WERI-Rb-1 (cell line): ENCODE measurements around the gene HGS.
"Not testable (repeated sequence)": the region's sequence is repeated elsewhere in the genome, so short reads cannot be mapped to it uniquely, and the experiment has no call there.

Experiments used
- DNase-seq: peaks from one replicate; pipeline ENCODE4 v3.0.0-alpha.2; 2020
- H3K27ac ChIP-seq: fragments of 250-450 bp; sonication (Bioruptor Pico); 2 replicates; pipeline ENCODE4 v1.5.1; 2020; ENCODE audit warnings: mild to moderate bottlenecking, moderate library complexity
- H3K27me3 ChIP-seq: fragments of 250-450 bp; sonication (Bioruptor Pico); 2 replicates; pipeline ENCODE4 v1.5.1; 2021; ENCODE audit warnings: mild to moderate bottlenecking, low read depth, moderate library complexity; ENCODE audit not compliant: insufficient read depth, severe bottlenecking
- H3K36me3 ChIP-seq: fragments of 250-450 bp; sonication (Bioruptor Pico); 2 replicates; pipeline ENCODE4 v1.5.1; 2020; ENCODE audit warnings: mild to moderate bottlenecking, moderate library complexity
- H3K4me3 ChIP-seq: 2 replicates; pipeline ENCODE4 v1.5.1; 2011; ENCODE audit warnings: low read depth, mild to moderate bottlenecking, control low read depth, low read length
- H3K9me3 ChIP-seq: fragments of 250-450 bp; sonication (Bioruptor Pico); 2 replicates; pipeline ENCODE4 v1.5.1; 2021; ENCODE audit warnings: mild to moderate bottlenecking, moderate library complexity; ENCODE audit not compliant: severe bottlenecking
- TF ChIP-seq, protein P1 (sequence below): IDR thresholded peaks from 2 replicates; pipeline ENCODE4 v1.5.1; 2011; ENCODE audit warnings: low read depth, mild to moderate bottlenecking, control low read depth, inconsistent platforms, low read length

The HGS gene

DNA sequence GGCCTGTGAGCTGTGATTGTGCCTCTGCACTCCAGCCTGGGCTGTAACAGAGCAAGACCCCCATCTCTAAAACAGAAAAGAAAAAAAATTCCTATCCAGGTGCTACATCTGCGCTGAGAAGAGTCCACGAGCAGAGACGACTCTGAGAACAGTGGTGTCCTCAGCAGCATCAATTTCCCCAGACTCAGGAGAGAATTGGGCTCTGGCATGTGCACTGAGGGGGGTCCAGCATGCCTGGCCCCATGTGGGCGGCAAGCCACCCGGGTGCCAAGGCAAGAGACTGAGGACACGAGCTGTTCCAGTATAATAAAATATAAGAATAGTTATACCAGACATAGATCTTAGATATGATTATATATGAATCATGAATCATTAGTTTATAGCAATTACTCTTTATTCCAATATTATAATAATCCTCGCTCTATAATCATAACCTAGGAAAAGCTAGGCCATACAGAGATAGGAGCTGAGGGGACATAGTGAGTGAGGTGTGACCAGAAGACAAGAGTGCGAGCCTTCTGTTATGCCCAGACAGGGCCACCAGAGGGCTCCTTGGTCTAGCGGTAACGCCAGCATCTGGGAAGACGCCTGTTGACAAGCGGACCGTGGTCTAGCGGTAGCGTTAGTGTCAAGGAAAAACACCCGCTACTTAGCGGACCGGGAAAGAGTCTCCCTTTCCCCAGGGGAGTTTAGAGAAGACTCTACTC, 8.1 kb upstream of the HGS start:
- DNase-seq = peak; percentile 66

GRCh38 chr17:81676906-81677305, 6.9 kb upstream of the HGS start:
- Histone ChIP-seq H3K9me3 (no peaks in the 10 kb centered on the region), H3K27ac (no peak overlapping the region), H3K4me3 (no peak overlapping the region), H3K36me3 (peaks cover 51% of the 10 kb centered on the region), H3K27me3 (no peaks in the 10 kb centered on the region)
- TF ChIP-seq, protein P1, sequence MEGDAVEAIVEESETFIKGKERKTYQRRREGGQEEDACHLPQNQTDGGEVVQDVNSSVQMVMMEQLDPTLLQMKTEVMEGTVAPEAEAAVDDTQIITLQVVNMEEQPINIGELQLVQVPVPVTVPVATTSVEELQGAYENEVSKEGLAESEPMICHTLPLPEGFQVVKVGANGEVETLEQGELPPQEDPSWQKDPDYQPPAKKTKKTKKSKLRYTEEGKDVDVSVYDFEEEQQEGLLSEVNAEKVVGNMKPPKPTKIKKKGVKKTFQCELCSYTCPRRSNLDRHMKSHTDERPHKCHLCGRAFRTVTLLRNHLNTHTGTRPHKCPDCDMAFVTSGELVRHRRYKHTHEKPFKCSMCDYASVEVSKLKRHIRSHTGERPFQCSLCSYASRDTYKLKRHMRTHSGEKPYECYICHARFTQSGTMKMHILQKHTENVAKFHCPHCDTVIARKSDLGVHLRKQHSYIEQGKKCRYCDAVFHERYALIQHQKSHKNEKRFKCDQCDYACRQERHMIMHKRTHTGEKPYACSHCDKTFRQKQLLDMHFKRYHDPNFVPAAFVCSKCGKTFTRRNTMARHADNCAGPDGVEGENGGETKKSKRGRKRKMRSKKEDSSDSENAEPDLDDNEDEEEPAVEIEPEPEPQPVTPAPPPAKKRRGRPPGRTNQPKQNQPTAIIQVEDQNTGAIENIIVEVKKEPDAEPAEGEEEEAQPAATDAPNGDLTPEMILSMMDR = no peak
- no peak for DNase-seq

More for the DNA sequence above, 8.1 kb upstream of the HGS start:
- H3K27ac ChIP-seq = peak overlapping the region; percentile 30; the same call in 1 of the 2 replicates
- TF ChIP-seq, protein P1 = peak; percentile 68
- H3K27me3 ChIP-seq, H3K4me3 ChIP-seq, H3K9me3 ChIP-seq: not testable (repeated sequence)
- peaks cover 51% of the 10 kb centered on the region for H3K36me3 ChIP-seq

- no peak overlapping the region for H3K4me3 ChIP-seq
- no peak overlapping the region for H3K27ac ChIP-seq
- TF ChIP-seq, protein P1 = no peak
- peaks cover 37% of the 10 kb centered on the region for H3K36me3 ChIP-seq
- H3K27me3 ChIP-seq = no peaks in the 10 kb centered on the region
- no peak for DNase-seq
- H3K9me3 ChIP-seq = no peaks in the 10 kb centered on the region
Observed at GRCh38 chr17:81680150-81680549, 3.7 kb upstream of the HGS start.

DNA sequence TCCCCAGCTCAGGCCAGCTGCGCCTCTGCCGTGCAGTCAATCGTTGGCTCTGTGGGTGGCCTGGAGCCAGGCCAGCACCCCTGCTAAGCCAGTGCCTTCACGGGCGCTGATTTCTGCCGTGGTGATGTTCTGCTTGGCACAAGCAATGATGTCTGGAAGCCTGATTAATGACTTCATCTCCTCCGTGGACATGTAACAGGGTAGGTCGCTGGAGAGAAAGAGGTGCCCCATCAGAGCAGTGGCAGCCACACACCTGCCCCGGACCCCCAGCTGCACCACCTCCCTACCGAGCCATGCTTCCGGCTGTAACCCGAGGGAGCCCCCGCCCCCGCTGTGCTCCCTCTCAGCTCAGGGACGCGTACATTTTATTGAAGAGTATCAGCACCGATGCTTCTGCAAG, 2.1 kb upstream of the HGS start:
- no peak overlapping the region for H3K4me3 ChIP-seq
- no peak for DNase-seq
- peaks cover 46% of the 10 kb centered on the region for H3K36me3 ChIP-seq
- no peaks in the 10 kb centered on the region for H3K9me3 ChIP-seq
- TF ChIP-seq, protein P1 = no peak
- no peaks in the 10 kb centered on the region for H3K27me3 ChIP-seq
- H3K27ac ChIP-seq = no peak overlapping the region

DNA sequence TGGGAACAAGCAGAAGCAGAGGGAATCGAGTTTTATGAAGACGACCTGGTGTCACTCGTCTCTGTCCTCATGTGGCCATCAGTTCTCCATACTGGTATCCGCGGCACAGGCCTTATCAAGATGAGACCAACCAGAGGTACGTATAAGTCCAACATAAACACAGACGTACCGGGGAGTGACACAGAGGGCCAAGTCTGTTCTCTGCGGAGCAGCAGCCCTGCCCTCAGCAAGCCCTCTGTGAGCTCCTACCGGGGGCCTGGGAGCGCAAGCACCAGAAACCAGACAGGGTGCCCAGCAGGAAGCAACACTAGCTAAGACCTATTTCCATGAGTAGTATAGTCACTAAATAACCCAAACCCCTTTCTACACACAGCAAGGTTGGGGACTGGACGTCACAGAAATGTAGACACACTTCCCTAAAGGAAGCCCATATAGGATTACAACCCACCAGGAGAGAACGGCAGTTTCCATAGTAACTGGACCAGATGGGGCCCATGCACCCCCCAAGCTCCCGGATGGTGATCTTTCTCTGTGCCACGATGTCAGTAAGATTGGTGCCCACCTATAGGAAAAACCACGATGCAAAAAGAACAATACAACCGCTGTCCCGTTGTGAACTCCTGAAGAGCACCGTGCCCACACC, 1.1 kb upstream of the HGS start:
- no peak for DNase-seq
- peaks cover 55% of the 10 kb centered on the region for H3K36me3 ChIP-seq
- TF ChIP-seq, protein P1 = no peak
- H3K4me3 ChIP-seq = peak overlapping the region; percentile 97
- no peaks in the 10 kb centered on the region for H3K9me3 ChIP-seq
- H3K27me3 ChIP-seq = no peaks in the 10 kb centered on the region
- H3K27ac ChIP-seq = peak overlapping the region; percentile 84

- Histone ChIP-seq H3K9me3 (no peaks in the 10 kb centered on the region), H3K4me3 (peak overlapping the region; percentile 97), H3K36me3 (peaks cover 60% of the 10 kb centered on the region), H3K27ac (peak overlapping the region; percentile 84), H3K27me3 (no peaks in the 10 kb centered on the region)
- TF ChIP-seq, protein P1 = no peak
- peak; percentile 47 for DNase-seq
Observed at GRCh38 chr17:81683208-81683583, 615 bp upstream of the HGS start.
